ENCODE results near the gene TBCB.

The TBCB gene

GRCh38 chr19:36140304-36141038, 25.2 kb downstream of the TBCB start (continued):
- no peak for TF ChIP-seq ZNF704 (tag by site-specific recombination; IDR thresholded peaks at IDR 0.05)

GRCh38 chr19:36141039-36141927, 26.0 kb downstream of the TBCB start:
- Histone ChIP-seq H3K9me3 (ENCODE audit: control insufficient read depth, insufficient read depth, low read depth, low read length) (no peaks in the 10 kb centered on the region), H3K36me3 (ENCODE audit: control insufficient read depth in 2 of 2, insufficient read depth in 1 of 2, low read length in 2 of 2) (peaks cover 38% of the 10 kb centered on the region in 2 experiments), H3K4me3 (ENCODE audit: low read depth, low read length) (peak overlapping the region; percentile 80), H3K27ac (ENCODE audit: extremely low read depth, low read depth, low read length) (peak overlapping the region; percentile 94), H3K4me1 (ENCODE audit: control insufficient read depth, insufficient read depth, low read length) (peaks cover 14% of the 10 kb centered on the region)
- ChIA-PET CTCF (no interaction called here), POLR2A (interaction anchor here (2.0 to 5.4 kb wide), 3 partner anchors 12 to 348 kb away, joined by 5 to 87 read pairs (median 17); partner anchors contain the start of gene ZNF566)
- TF ChIP-seq ZNF350 (tag by site-specific recombination; IDR thresholded peaks at IDR 0.05) (no peak), ZNF24 (tag by site-specific recombination; IDR thresholded peaks at IDR 0.05) (no peak), ZBTB48 (tag by site-specific recombination; IDR thresholded peaks at IDR 0.05) (peak; percentile 93; the same call in 1 of the 2 replicates), KLF1 (tag by site-specific recombination; IDR thresholded peaks at IDR 0.05) (peak; percentile 61), TSHZ1 (tag by site-specific recombination; IDR thresholded peaks at IDR 0.05; ENCODE audit: borderline replicate concordance) (no peak), PRDM10 (tag by site-specific recombination; IDR thresholded peaks at IDR 0.05) (peak; percentile 60; the same call in 1 of the 2 replicates), ZNF560 (tag by site-specific recombination; IDR thresholded peaks at IDR 0.05; ENCODE audit: borderline replicate concordance) (peak; percentile 77; the same call in 1 of the 2 replicates), ZNF114 (tag by site-specific recombination; IDR thresholded peaks at IDR 0.05) (no peak), KLF8 (tag by site-specific recombination; IDR thresholded peaks at IDR 0.05) (peak; percentile 79), ZNF280D (tag by site-specific recombination; IDR thresholded peaks at IDR 0.05) (peak; percentile 28; the same call in 1 of the 2 replicates), BCL6B (tag by site-specific recombination; IDR thresholded peaks at IDR 0.05) (no peak), CTCF (tag by site-specific recombination; IDR thresholded peaks at IDR 0.05) (no peak), SP7 (tag by site-specific recombination; IDR thresholded peaks at IDR 0.05) (peak; percentile 30; the same call in 1 of the 2 replicates), ZNF239 (tag by site-specific recombination; IDR thresholded peaks at IDR 0.05) (no peak), SP2 (tag by site-specific recombination; IDR thresholded peaks at IDR 0.05) (peak; percentile 95), ZNF600 (tag by site-specific recombination; IDR thresholded peaks at IDR 0.05) (peak; percentile 82; the same call in 1 of the 2 replicates)

All from HEK293 (cell line).